Type B pancreatic cell (in vitro differentiated cells): ENCODE measurements around the gene MOSMO. TPM values are rescaled to one million over a fixed set of nuclear protein-coding genes. Genes with fewer than 3 reads are reported as not detected.

Experiments
- DNase-seq: peaks from one replicate; pipeline ENCODE4 v3.0.0; 2021; ENCODE audit warnings: mixed read lengths; ENCODE audit not compliant: unreplicated experiment; ENCODE audit errors: extremely low spot score
- H3K27ac Mint-ChIP-seq: 2 replicates; pipeline ENCODE4 v1.8.0; 2021; ENCODE audit warnings: mild to moderate bottlenecking, mixed read lengths
- H3K27me3 Mint-ChIP-seq: 2 replicates; pipeline ENCODE4 v1.8.0; 2021; ENCODE audit warnings: mixed read lengths
- H3K36me3 Mint-ChIP-seq: 2 replicates; pipeline ENCODE4 v1.8.0; 2021; ENCODE audit warnings: mixed read lengths
- H3K4me1 Mint-ChIP-seq: one replicate; pipeline ENCODE4 v1.8.0; 2021; ENCODE audit warnings: mixed read lengths; ENCODE audit not compliant: unreplicated experiment
- H3K4me3 Mint-ChIP-seq: 2 replicates; pipeline ENCODE4 v1.8.0; 2021; ENCODE audit warnings: mild to moderate bottlenecking, mixed read lengths
- H3K9me3 Mint-ChIP-seq: 2 replicates; pipeline ENCODE4 v1.8.0; 2021; ENCODE audit warnings: mixed read lengths
- CTCF ChIP-seq: fragments of 200-600 bp; sonication (generic); conservative IDR thresholded peaks from 2 replicates; pipeline ENCODE4 v1.5.0; 2021; ENCODE audit warnings: antibody characterized with exemption, mild to moderate bottlenecking
- total RNA-seq: library from RNA; stranded (reverse); gene quantifications from 2 replicates; pipeline ENCODE4 v1.2.1, GENCODE V29; 2021; ENCODE audit warnings: low replicate concordance

Gene MOSMO
- total RNA-seq, 1 donor from 2014 or later: 13.5 TPM

GRCh38 chr16:22132801-22133200, 124.9 kb downstream of the MOSMO start:
- Mint-ChIP-seq H3K4me1 (no peaks in the 10 kb centered on the region), H3K27me3 (peaks cover 33% of the 10 kb centered on the region), H3K36me3 (no peaks in the 10 kb centered on the region), H3K27ac (no peak overlapping the region), H3K9me3 (peaks cover 7% of the 10 kb centered on the region), H3K4me3 (no peak overlapping the region)
- no peak for TF ChIP-seq CTCF
- DNase-seq: no peak

Other genes starting within 250 kb of the MOSMO start
- 72.4 and 96.8 TPM in 2 replicates for gene NPIPB4, start 150.4 kb upstream of the MOSMO start, total RNA-seq
- 231 and 278 TPM in 2 replicates for gene UQCRC2, start 54.8 kb upstream of the MOSMO start, total RNA-seq
- not detected in 2 replicates for gene PDZD9, start 7.0 kb upstream of the MOSMO start, total RNA-seq
- gene VWA3A, start 84.4 kb downstream of the MOSMO start, total RNA-seq: 0.55 and 4.7 TPM in 2 replicates
- gene SDR42E2, start 154.4 kb downstream of the MOSMO start, total RNA-seq: 0.19 TPM in 1 of 2 replicates, not detected in the other
- 16.2 and 22.5 TPM in 2 replicates for gene EEF2K, start 198.2 kb downstream of the MOSMO start, total RNA-seq